Measurements from ENCODE around the gene UBR2.

UBR2 gene

GRCh38 chr6:42710316-42710715, 146.5 kb downstream of the UBR2 start:
- H3K4me2 ChIP-seq (ENCODE audit: low read length, poor library complexity, severe bottlenecking) = no peak overlapping the region
- H3K4me3 ChIP-seq (ENCODE audit: insufficient read depth in 1 of 2, low read depth in 1 of 2, low read length in 2 of 2) = no peak overlapping the region
- DNase-seq = peak; percentile 85
- H2BK12ac ChIP-seq (ENCODE audit: low read length in 2 of 2) = no peak overlapping the region
- no peak overlapping the region for H3K23ac ChIP-seq (ENCODE audit: low read length in 2 of 2)
- no peak overlapping the region for H2BK15ac ChIP-seq (ENCODE audit: low read depth, poor library complexity, severe bottlenecking)
- WGBS = 7% methylated on average over 5 of the region's 9 CpGs
- no peak overlapping the region for H2AFZ ChIP-seq (ENCODE audit: low read depth, low read length)
- H4K91ac ChIP-seq (ENCODE audit: low read length) = no peak overlapping the region
- no peak overlapping the region for H3K4ac ChIP-seq (ENCODE audit: low read depth in 1 of 2, low read length in 2 of 2)
- H3K27me3 ChIP-seq (ENCODE audit: control insufficient read depth in 1 of 2, insufficient read depth in 1 of 2, low read length in 2 of 2) = peaks cover 0 to 5% of the 10 kb centered on the region in 2 experiments
- no peak overlapping the region for H3K18ac ChIP-seq (ENCODE audit: low read depth in 1 of 2, low read length in 2 of 2)
- H3K27ac ChIP-seq (ENCODE audit: low read length, poor library complexity, severe bottlenecking) = no peak overlapping the region
- H3K9me3 ChIP-seq (ENCODE audit: control insufficient read depth, low read length) = peaks cover 13% of the 10 kb centered on the region
- no peak overlapping the region for H2AK5ac ChIP-seq (ENCODE audit: low read length, severe bottlenecking)
- H2BK5ac ChIP-seq (ENCODE audit: low read depth, low read length, poor library complexity, severe bottlenecking) = no peak overlapping the region
- no peaks in the 10 kb centered on the region for H3K79me1 ChIP-seq (replicated peaks; ENCODE audit: low read length, poor library complexity, severe bottlenecking)
- no peak overlapping the region for H2BK120ac ChIP-seq (ENCODE audit: low read depth, low read length)
- no peaks in the 10 kb centered on the region for H3K4me1 ChIP-seq (ENCODE audit: control insufficient read depth, insufficient read depth, low read depth, low read length)
- peak overlapping the region; percentile 0 for H4K8ac ChIP-seq (ENCODE audit: low read length)
- H3K36me3 ChIP-seq (ENCODE audit: control insufficient read depth in 1 of 2, insufficient read depth in 2 of 2, low read depth in 1 of 2, low read length in 2 of 2) = no peaks in the 10 kb centered on the region
- no peak overlapping the region for H3K14ac ChIP-seq (ENCODE audit: low read length in 2 of 2)
- H3K9ac ChIP-seq (ENCODE audit: low read length) = no peak overlapping the region

- Histone ChIP-seq H4K91ac (ENCODE audit: low read length) (no peak overlapping the region), H3K36me3 (ENCODE audit: control insufficient read depth in 1 of 2, insufficient read depth in 2 of 2, low read depth in 1 of 2, low read length in 2 of 2) (no peaks in the 10 kb centered on the region), H3K18ac (ENCODE audit: low read depth in 1 of 2, low read length in 2 of 2) (no peak overlapping the region), H4K8ac (ENCODE audit: low read length) (no peak overlapping the region), H2AFZ (ENCODE audit: low read depth, low read length) (no peak overlapping the region), H2BK15ac (ENCODE audit: low read depth, poor library complexity, severe bottlenecking) (no peak overlapping the region), H3K27ac (ENCODE audit: low read length, poor library complexity, severe bottlenecking) (no peak overlapping the region), H3K4ac (ENCODE audit: low read depth in 1 of 2, low read length in 2 of 2) (no peak overlapping the region), H2BK120ac (ENCODE audit: low read depth, low read length) (no peak overlapping the region), H3K4me2 (ENCODE audit: low read length, poor library complexity, severe bottlenecking) (no peak overlapping the region), H2BK12ac (ENCODE audit: low read length in 2 of 2) (no peak overlapping the region), H3K27me3 (ENCODE audit: control insufficient read depth in 1 of 2, insufficient read depth in 1 of 2, low read length in 2 of 2) (peaks cover 0 to 5% of the 10 kb centered on the region in 2 experiments), H3K9ac (ENCODE audit: low read length) (no peak overlapping the region), H3K23ac (ENCODE audit: low read length in 2 of 2) (no peak overlapping the region), H3K79me1 (replicated peaks; ENCODE audit: low read length, poor library complexity, severe bottlenecking) (no peaks in the 10 kb centered on the region), H3K4me1 (ENCODE audit: control insufficient read depth, insufficient read depth, low read depth, low read length) (peaks cover 3% of the 10 kb centered on the region), H2AK5ac (ENCODE audit: low read length, severe bottlenecking) (no peak overlapping the region), H3K4me3 (ENCODE audit: insufficient read depth in 1 of 2, low read depth in 1 of 2, low read length in 2 of 2) (no peak overlapping the region), H3K9me3 (ENCODE audit: control insufficient read depth, low read length) (peaks cover 13% of the 10 kb centered on the region), H2BK5ac (ENCODE audit: low read depth, low read length, poor library complexity, severe bottlenecking) (no peak overlapping the region), H3K14ac (ENCODE audit: low read length in 2 of 2) (no peak overlapping the region)
- 86% methylated on average over 5 of the region's 5 CpGs for WGBS
- DNase-seq = no peak
These were observed 148.1 kb downstream of the UBR2 start for GRCh38 chr6:42711930-42712329.

- H3K27ac ChIP-seq (ENCODE audit: low read length, poor library complexity, severe bottlenecking) = no peak overlapping the region
- no peak overlapping the region for H3K4me3 ChIP-seq (ENCODE audit: insufficient read depth in 1 of 2, low read depth in 1 of 2, low read length in 2 of 2)
- 50% methylated on average over 2 of the region's 4 CpGs for WGBS
- H3K4ac ChIP-seq (ENCODE audit: low read depth in 1 of 2, low read length in 2 of 2) = no peak overlapping the region
- H3K9me3 ChIP-seq (ENCODE audit: control insufficient read depth, low read length) = peaks cover 13% of the 10 kb centered on the region
- no peak overlapping the region for H2BK15ac ChIP-seq (ENCODE audit: low read depth, poor library complexity, severe bottlenecking)
- H3K18ac ChIP-seq (ENCODE audit: low read depth in 1 of 2, low read length in 2 of 2) = no peak overlapping the region
- no peak overlapping the region for H2BK120ac ChIP-seq (ENCODE audit: low read depth, low read length)
- H3K79me1 ChIP-seq (replicated peaks; ENCODE audit: low read length, poor library complexity, severe bottlenecking) = no peaks in the 10 kb centered on the region
- H4K8ac ChIP-seq (ENCODE audit: low read length) = no peak overlapping the region
- no peak overlapping the region for H3K4me2 ChIP-seq (ENCODE audit: low read length, poor library complexity, severe bottlenecking)
- H3K27me3 ChIP-seq (ENCODE audit: control insufficient read depth in 1 of 2, insufficient read depth in 1 of 2, low read length in 2 of 2) = no peaks in the 10 kb centered on the region
- H2AFZ ChIP-seq (ENCODE audit: low read depth, low read length) = no peak overlapping the region
- H2BK12ac ChIP-seq (ENCODE audit: low read length in 2 of 2) = no peak overlapping the region
- no peak overlapping the region for H3K14ac ChIP-seq (ENCODE audit: low read length in 2 of 2)
- H3K36me3 ChIP-seq (ENCODE audit: control insufficient read depth in 1 of 2, insufficient read depth in 2 of 2, low read depth in 1 of 2, low read length in 2 of 2) = no peaks in the 10 kb centered on the region
- peaks cover 3% of the 10 kb centered on the region for H3K4me1 ChIP-seq (ENCODE audit: control insufficient read depth, insufficient read depth, low read depth, low read length)
- H2BK5ac ChIP-seq (ENCODE audit: low read depth, low read length, poor library complexity, severe bottlenecking) = no peak overlapping the region
- DNase-seq = peak; percentile 82
- no peak overlapping the region for H3K9ac ChIP-seq (ENCODE audit: low read length)
- H2AK5ac ChIP-seq (ENCODE audit: low read length, severe bottlenecking) = no peak overlapping the region
- no peak overlapping the region for H4K91ac ChIP-seq (ENCODE audit: low read length)
- no peak overlapping the region for H3K23ac ChIP-seq (ENCODE audit: low read length in 2 of 2)
These were observed 150.4 kb downstream of the UBR2 start for GRCh38 chr6:42714098-42714761.

GRCh38 chr6:42715871-42716270, 152.0 kb downstream of the UBR2 start:
- H3K4ac ChIP-seq (ENCODE audit: low read depth in 1 of 2, low read length in 2 of 2) = no peak overlapping the region
- no peaks in the 10 kb centered on the region for H3K79me1 ChIP-seq (replicated peaks; ENCODE audit: low read length, poor library complexity, severe bottlenecking)
- WGBS = 83% methylated on average over 4 of the region's 4 CpGs
- no peak overlapping the region for H3K4me2 ChIP-seq (ENCODE audit: low read length, poor library complexity, severe bottlenecking)
- no peak overlapping the region for H3K27ac ChIP-seq (ENCODE audit: low read length, poor library complexity, severe bottlenecking)
- H2AK5ac ChIP-seq (ENCODE audit: low read length, severe bottlenecking) = no peak overlapping the region
- H3K36me3 ChIP-seq (ENCODE audit: control insufficient read depth in 1 of 2, insufficient read depth in 2 of 2, low read depth in 1 of 2, low read length in 2 of 2) = no peaks in the 10 kb centered on the region
- DNase-seq = no peak
- no peak overlapping the region for H3K18ac ChIP-seq (ENCODE audit: low read depth in 1 of 2, low read length in 2 of 2)
- no peak overlapping the region for H2BK5ac ChIP-seq (ENCODE audit: low read depth, low read length, poor library complexity, severe bottlenecking)
- H3K9me3 ChIP-seq (ENCODE audit: control insufficient read depth, low read length) = peaks cover 13% of the 10 kb centered on the region
- H3K14ac ChIP-seq (ENCODE audit: low read length in 2 of 2) = no peak overlapping the region
- peak overlapping the region; percentile 40 for H2BK15ac ChIP-seq (ENCODE audit: low read depth, poor library complexity, severe bottlenecking)
- no peak overlapping the region for H2AFZ ChIP-seq (ENCODE audit: low read depth, low read length)
- H4K8ac ChIP-seq (ENCODE audit: low read length) = no peak overlapping the region
- H4K91ac ChIP-seq (ENCODE audit: low read length) = no peak overlapping the region
- H3K4me1 ChIP-seq (ENCODE audit: control insufficient read depth, insufficient read depth, low read depth, low read length) = peaks cover 6% of the 10 kb centered on the region
- no peak overlapping the region for H3K4me3 ChIP-seq (ENCODE audit: insufficient read depth in 1 of 2, low read depth in 1 of 2, low read length in 2 of 2)
- no peak overlapping the region for H2BK12ac ChIP-seq (ENCODE audit: low read length in 2 of 2)
- H3K23ac ChIP-seq (ENCODE audit: low read length in 2 of 2) = no peak overlapping the region
- H3K27me3 ChIP-seq (ENCODE audit: control insufficient read depth in 1 of 2, insufficient read depth in 1 of 2, low read length in 2 of 2) = peaks cover 0 to 6% of the 10 kb centered on the region in 2 experiments
- no peak overlapping the region for H3K9ac ChIP-seq (ENCODE audit: low read length)
- H2BK120ac ChIP-seq (ENCODE audit: low read depth, low read length) = no peak overlapping the region

All from mesenchymal stem cell (in vitro differentiated cells and primary cell).